ENCODE data around the gene FAM98C. TPM values are rescaled to one million over a fixed set of nuclear protein-coding genes. Genes with fewer than 3 reads are reported as not detected.

FAM98C gene
- total RNA-seq, 4 donors from 2014 or later = 22.1 to 36.5 (median 23.9) TPM

DNA sequence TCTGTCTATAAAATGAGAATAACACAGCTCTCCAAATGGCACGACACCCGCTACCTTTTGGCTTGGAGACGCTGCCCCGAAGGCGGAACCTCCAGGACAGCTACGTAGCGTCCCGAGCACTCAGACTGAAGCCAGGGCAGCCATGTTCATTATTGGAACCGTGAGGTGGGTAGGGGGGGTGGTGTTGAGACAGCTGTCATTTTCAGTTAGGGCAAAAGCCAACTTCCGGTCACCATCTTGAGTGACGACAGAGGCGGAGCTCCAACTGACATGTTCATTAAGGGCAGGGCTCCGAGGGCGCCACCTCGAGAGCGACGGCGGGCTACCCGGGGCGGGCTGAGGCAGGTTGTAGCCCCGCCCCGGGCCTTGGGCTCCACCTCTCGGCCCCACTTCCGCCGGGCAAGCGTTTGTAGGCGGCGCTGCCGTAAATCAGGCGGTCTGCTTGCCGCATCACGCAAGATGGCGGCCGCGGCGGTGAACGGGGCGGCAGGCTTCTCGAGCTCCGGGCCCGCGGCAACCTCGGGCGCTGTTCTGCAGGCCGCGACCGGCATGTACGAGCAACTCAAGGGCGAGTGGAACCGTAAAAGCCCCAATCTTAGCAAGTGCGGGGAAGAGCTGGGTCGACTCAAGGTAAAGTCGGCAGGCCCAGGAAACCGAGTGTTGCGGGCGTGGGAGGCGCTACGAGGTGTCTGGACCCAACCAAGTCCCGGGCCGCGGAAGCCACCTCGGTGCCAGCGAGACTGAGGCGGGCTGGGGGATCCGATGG, 28.4 kb upstream of the FAM98C start, which contains the start of gene PSMD8:
PSMD8 (plus strand) TSS at position 240 of the 766 bp plus-strand sequence; CDS start at position 271, 31 bp downstream.
- intact Hi-C loops (cut with DNase I) = loop anchor here (5.0 kb wide), 2 partner anchors 37 to 132 kb away; partner anchors contain the start of gene CATSPERG

DNA sequence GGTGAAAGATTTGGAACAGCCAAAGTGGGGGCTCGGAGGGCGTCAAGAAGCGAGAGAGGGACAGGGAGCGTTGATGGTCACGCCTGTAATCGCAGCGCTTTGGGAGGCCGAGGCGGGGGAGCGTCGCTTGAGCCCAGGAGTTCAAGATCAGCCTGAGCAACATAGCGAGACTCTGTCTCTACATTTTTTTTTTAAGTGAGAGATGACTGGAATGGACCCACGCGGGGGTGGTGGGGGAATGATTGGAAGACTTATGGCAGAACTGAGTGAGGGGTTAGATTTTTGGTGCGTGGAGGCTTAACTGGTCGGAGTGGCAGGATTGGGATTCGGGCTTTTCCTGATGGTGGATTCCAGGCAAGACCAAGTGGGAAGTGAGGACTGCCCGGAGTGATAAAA, 27.8 kb upstream of the FAM98C start:
- Histone ChIP-seq H3K36me3 (peaks cover 0 to 16% of the 10 kb centered on the region in 2 donors), H3K27me3 (no peaks in the 10 kb centered on the region), H3K27ac (peak overlapping the region; percentile 86 to 90 (median 86)), H3K4me3 (replicated peaks in 1 of 3) (peak overlapping the region; percentile 69 to 99 (median 85)), H3K4me1 (peaks cover 14 to 15% of the 10 kb centered on the region in 2 donors), H3K9me3 (no peaks in the 10 kb centered on the region)
- TF ChIP-seq CTCF (IDR thresholded peaks at IDR 0.05) (no peak), POLR2A (IDR thresholded peaks at IDR 0.05) (no peak)
- no peak for DNase-seq
- intact Hi-C loops (cut with DNase I) = no loop called here
- WGBS, 2 donors = 1% methylated on average over 18 of the region's 18 CpGs

More for the DNA sequence above, 28.4 kb upstream of the FAM98C start, which contains the start of gene PSMD8:
- H3K27me3 ChIP-seq = no peaks in the 10 kb centered on the region
- H3K4me1 ChIP-seq = peaks cover 14 to 15% of the 10 kb centered on the region in 2 donors
- H3K27ac ChIP-seq = peak within 1 kb of the TSS; percentile 86 to 90 (median 86)
- H3K9me3 ChIP-seq = no peaks in the 10 kb centered on the region
- H3K36me3 ChIP-seq = peaks cover 0 to 12% of the 10 kb centered on the region in 2 donors
- TF ChIP-seq CTCF (IDR thresholded peaks at IDR 0.05) (peak in 2 of 6 experiments; percentile 9 to 16), POLR2A (IDR thresholded peaks at IDR 0.05) (peak; percentile 41 to 98)
- H3K4me3 ChIP-seq (replicated peaks in 1 of 3) = peak within 1 kb of the TSS; percentile 69 to 99 (median 85)
- WGBS, 2 donors = 0 to 1% methylated on average over 17 to 57 of the region's 65 CpGs
- peak; percentile 100 for DNase-seq

DNA sequence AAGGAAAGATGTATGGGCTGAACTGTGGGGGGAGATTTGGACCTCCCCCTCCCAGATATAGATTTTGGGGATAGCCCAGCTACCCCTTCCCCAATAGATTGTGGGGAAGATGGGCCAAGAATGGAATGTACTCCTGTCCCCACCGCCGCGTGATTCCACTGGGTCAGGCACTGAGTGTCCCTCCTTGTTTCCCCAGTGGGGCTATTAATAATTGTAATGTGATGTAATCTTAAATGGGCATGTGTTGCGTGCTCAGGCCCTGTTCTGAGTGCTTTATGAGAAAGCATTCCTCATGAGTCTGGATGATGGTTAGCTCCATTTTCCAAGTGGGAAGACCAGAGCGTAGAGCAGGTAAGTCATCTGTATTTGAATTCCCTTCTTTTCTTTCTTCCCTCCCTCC, 27.1 kb upstream of the FAM98C start:
- TF ChIP-seq CTCF (IDR thresholded peaks at IDR 0.05) = no peak
- TF ChIP-seq POLR2A (IDR thresholded peaks at IDR 0.05) = no peak
- H3K4me3 ChIP-seq (replicated peaks in 1 of 3) = peak overlapping the region in 1 of 3 donors; percentile 85
- intact Hi-C loops (cut with DNase I) = no loop called here
- H3K27ac ChIP-seq = no peak overlapping the region
- H3K9me3 ChIP-seq = no peaks in the 10 kb centered on the region
- no peaks in the 10 kb centered on the region for H3K27me3 ChIP-seq
- peaks cover 14 to 15% of the 10 kb centered on the region in 2 donors for H3K4me1 ChIP-seq
- H3K36me3 ChIP-seq = peaks cover under 1 to 22% of the 10 kb centered on the region in 2 donors
- DNase-seq = no peak
- WGBS, 2 donors = 76 to 89% methylated on average over 3 to 5 of the region's 5 CpGs

DNA sequence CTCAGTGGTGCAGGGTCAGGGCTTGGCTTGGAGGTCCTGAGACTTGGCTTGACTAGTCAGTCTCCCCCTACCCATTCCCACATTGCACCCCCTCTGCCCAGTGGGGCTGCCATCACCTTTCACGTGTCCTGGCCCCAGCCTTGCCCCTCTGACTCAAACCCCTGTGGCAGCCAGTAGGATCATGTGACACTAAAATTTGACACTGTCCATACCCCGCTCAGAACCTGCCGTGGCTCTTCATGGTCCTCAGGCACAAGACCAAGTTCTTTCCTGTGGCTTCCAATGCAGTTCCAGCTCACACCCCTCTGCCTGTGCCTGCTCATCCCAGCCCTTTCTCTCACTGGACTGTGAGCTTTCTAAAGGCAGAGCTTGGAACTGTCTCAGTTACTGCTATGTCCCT, 26.3 kb upstream of the FAM98C start:
- Histone ChIP-seq H3K9me3 (no peaks in the 10 kb centered on the region), H3K4me3 (replicated peaks in 1 of 3) (no peak overlapping the region)
- intact Hi-C loops (cut with DNase I) = no loop called here

More for the DNA sequence above, 26.3 kb upstream of the FAM98C start:
- Histone ChIP-seq H3K36me3 (peaks cover 9 to 30% of the 10 kb centered on the region in 2 donors), H3K27ac (no peak overlapping the region), H3K27me3 (no peaks in the 10 kb centered on the region), H3K4me1 (peaks cover 14 to 15% of the 10 kb centered on the region in 2 donors)
- DNase-seq = no peak
- TF ChIP-seq CTCF (IDR thresholded peaks at IDR 0.05) = no peak
- TF ChIP-seq POLR2A (IDR thresholded peaks at IDR 0.05) = no peak
- WGBS, 2 donors = 86% methylated on average over 3 of the region's 3 CpGs

All from thyroid gland (tissue), 4 donors.